22Rv1 (cell line): Measurements from ENCODE around the gene CHST8.

Experiments used
- ZFX ChIP-seq: fragments of 450-650 bp; IDR thresholded peaks from 2 replicates; pipeline ENCODE4 v1.6.1; 2017; ENCODE audit warnings: antibody characterized with exemption, borderline replicate concordance
- TF ChIP-seq, protein P1 (sequence below): fragments of 450-650 bp; IDR thresholded peaks from 2 replicates; pipeline ENCODE4 v1.5.1; 2017; ENCODE audit warnings: mild to moderate bottlenecking

DNA sequence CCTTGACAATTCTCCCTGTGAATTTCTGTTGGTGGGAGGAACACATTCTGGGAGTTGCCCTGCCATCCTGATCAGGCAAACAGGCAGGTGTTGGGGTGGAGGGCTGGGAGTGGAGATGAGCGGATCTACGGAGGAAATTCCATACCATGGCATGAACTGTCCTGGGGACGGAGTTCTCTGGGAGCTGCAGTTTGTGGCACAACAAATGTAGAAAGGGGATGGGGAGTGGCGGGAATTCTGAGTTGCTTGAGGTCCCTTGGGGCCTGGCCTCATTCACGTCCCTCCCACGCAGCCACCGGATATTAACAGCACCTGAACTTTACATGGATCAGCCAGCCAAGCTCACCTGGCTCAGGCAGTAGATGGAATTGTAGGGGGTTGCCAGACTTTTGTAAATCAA lies 70.0 kb downstream of the CHST8 start:
- TF ChIP-seq, protein P1, sequence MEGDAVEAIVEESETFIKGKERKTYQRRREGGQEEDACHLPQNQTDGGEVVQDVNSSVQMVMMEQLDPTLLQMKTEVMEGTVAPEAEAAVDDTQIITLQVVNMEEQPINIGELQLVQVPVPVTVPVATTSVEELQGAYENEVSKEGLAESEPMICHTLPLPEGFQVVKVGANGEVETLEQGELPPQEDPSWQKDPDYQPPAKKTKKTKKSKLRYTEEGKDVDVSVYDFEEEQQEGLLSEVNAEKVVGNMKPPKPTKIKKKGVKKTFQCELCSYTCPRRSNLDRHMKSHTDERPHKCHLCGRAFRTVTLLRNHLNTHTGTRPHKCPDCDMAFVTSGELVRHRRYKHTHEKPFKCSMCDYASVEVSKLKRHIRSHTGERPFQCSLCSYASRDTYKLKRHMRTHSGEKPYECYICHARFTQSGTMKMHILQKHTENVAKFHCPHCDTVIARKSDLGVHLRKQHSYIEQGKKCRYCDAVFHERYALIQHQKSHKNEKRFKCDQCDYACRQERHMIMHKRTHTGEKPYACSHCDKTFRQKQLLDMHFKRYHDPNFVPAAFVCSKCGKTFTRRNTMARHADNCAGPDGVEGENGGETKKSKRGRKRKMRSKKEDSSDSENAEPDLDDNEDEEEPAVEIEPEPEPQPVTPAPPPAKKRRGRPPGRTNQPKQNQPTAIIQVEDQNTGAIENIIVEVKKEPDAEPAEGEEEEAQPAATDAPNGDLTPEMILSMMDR: no peak
- TF ChIP-seq ZFX: no peak
